Heart right ventricle (tissue), 16 donors: ENCODE results near the gene KATNAL1. TPM values are rescaled to one million over a fixed set of nuclear protein-coding genes. Genes with fewer than 3 reads are reported as not detected.
A peak's percentile ranks its signal among the peaks of the same experiment; 100 is the strongest.

ENCODE experiments used
- ATAC-seq, 8 donors: fragments of 200-7000 bp; cut with Tn5 transposase; one replicate each; pipeline ENCODE4 v1.9.1; 2020; ENCODE audit warnings: mild to moderate bottlenecking in 8 of 8, moderate library complexity in 8 of 8, moderate number of reproducible peaks in 1 of 8
- DNase-seq, 2 donors: peaks; one replicate each; pipeline ENCODE4 v3.0.0-alpha.2; 2020
- H3K27ac ChIP-seq, 10 donors: fragments of 200-600 bp; sonication (generic) in 2 of 10; one replicate each; pipeline versions ENCODE4 v1.5.0 to v1.8.0; 2020 to 2022; ENCODE audit warnings: mild to moderate bottlenecking in 3 of 10
- H3K27me3 ChIP-seq, 7 donors: fragments of 200-600 bp; one replicate each; pipeline ENCODE4 v1.8.0; 2021 to 2022; ENCODE audit warnings: mild to moderate bottlenecking in 2 of 7
- H3K36me3 ChIP-seq, 9 donors: fragments of 200-600 bp; sonication (generic) in 1 of 9; one replicate each; pipeline versions ENCODE4 v1.5.0 to v1.8.0; 2020 to 2022; ENCODE audit warnings: mild to moderate bottlenecking in 2 of 9
- H3K4me1 ChIP-seq, 9 donors: fragments of 200-600 bp; sonication (generic) in 1 of 9; one replicate each; pipeline versions ENCODE4 v1.5.0 to v1.8.0; 2020 to 2022; ENCODE audit warnings: mild to moderate bottlenecking in 4 of 9
- H3K4me3 ChIP-seq, 10 donors: fragments of 200-600 bp; sonication (generic) in 2 of 10; one replicate each; pipeline versions ENCODE4 v1.5.0 to v1.8.0; 2020 to 2022; ENCODE audit warnings: mild to moderate bottlenecking in 7 of 10, moderate library complexity in 2 of 10
- H3K9me3 ChIP-seq, 11 donors: fragments of 200-600 bp in 10 of 11; sonication (generic) in 2 of 11; one replicate each; pipeline versions ENCODE4 v1.5.0 to v1.8.0; 2013 to 2022; ENCODE audit warnings: mild to moderate bottlenecking in 2 of 11, control low read depth in 1 of 11, moderate library complexity in 1 of 11
- CTCF ChIP-seq, 9 donors: fragments of 200-600 bp; sonication (generic) in 2 of 9; IDR thresholded peaks; one replicate each; pipeline versions ENCODE4 v1.5.0 to v1.8.0; 2021 to 2022; ENCODE audit warnings: antibody characterized with exemption in 9 of 9, mild to moderate bottlenecking in 5 of 9, moderate library complexity in 1 of 9
- WGBS, 2 donors: extraction: QIAGEN DNeasy Blood & Tissue Kit; methylation state at CpG; one replicate each; pipeline ENCODE4 v1.1.7; 2013; ENCODE audit warnings: inconsistent platforms in 1 of 2; 5-methylcytosine and 5-hydroxymethylcytosine counted together
- intact Hi-C, 10 donors: fragments of 100-400 bp; cut with DNase I; formaldehyde crosslinking; loops; one replicate each; pipeline versions ENCODE4 v1.11.1 to v1.14.2; 2022
- polyA plus RNA-seq, 2 donors: library from polyadenylated mRNA; stranded (reverse); fragments of 200-250 nt; gene quantifications; one replicate each; pipeline ENCODE4 v1.2.3, GENCODE V29; 2013
- total RNA-seq, 10 donors: library from RNA; stranded (reverse); fragmentation: NEBNext Ultra II Directional in 3 of 10; extraction: Animal tissue kit (Norgen Biotek cat#: 25700) in 3 of 10; gene quantifications; one replicate each; pipeline versions ENCODE4 v1.2.1 to v1.2.4, GENCODE V29; 2021 to 2023
- donor health status: Arrhythmogenic right ventricular cardiomyopathy.
- donor health status: ischemic (EF 13 %, LVEDD 7.1; RV severe dilation, severe dysfunction).
- donor health status: healthy with polysubstance abuse.
- donor health status: DM: no; HTN: yes; CAD: no.
- donor health status: DM: no; HTN: no; CAD: no.
- donor health status: ischemic (EF 25% LVEDD 6.9; RV normal size, moderate dysfunction).
- donor health status: ischemic (EF 25% LVEDD 5.7; RV mildly dilated, moderate dysfunction).
- donor health status: healthy.
- donor health status: DM: yes; HTN: yes; CAD: no.
- donor health status: Ischemic cardiomyopathy.
- donor health status: ischemic (EF 35%, LVEDD 5.7; RV mildly dilated, moderate dysfunction).
- donor health status: nonischemic (EF 11% LVEDD 7.7; RV severe dilation, severe dysfunction).
- donor health status: DM: yes; HTN: yes; CAD: no.
- donor health status: PGD.
- donor health status: ischemic (EF 29% LVEDD 5.4; RV normal size, mild dysfunction).
- donor health status: nonischemic (EF 23%, LVEDD 6.1; RV moderate dilation, normal function).

Gene KATNAL1
- total and polyA plus RNA-seq, 12 donors = 5.1 to 61.9 (median 51.9) TPM

GRCh38 chr13:30156826-30157615 is 150.3 kb downstream of the KATNAL1 start:
- no peak overlapping the region for H3K4me3 ChIP-seq
- intact Hi-C loops = loop anchor here in 1 of 10 donors (10.0 kb wide), 1 partner anchor 78 kb away; no protein-coding TSS in a partner anchor
- H3K27me3 ChIP-seq = peaks cover 0 to 13% (median 0%) of the 10 kb centered on the region in 7 donors
- peaks cover 0 to 4% (median 0%) of the 10 kb centered on the region in 9 donors for H3K4me1 ChIP-seq
- H3K36me3 ChIP-seq = no peaks in the 10 kb centered on the region
- WGBS, 2 donors = 84 to 87% methylated on average over 17 of the region's 17 CpGs
- no peak for ATAC-seq
- peak overlapping the region in 1 of 10 donors; percentile 18 for H3K27ac ChIP-seq
- DNase-seq = no peak
- no peaks in the 10 kb centered on the region for H3K9me3 ChIP-seq
- no peak for TF ChIP-seq CTCF (IDR thresholded peaks at IDR 0.05)

- ATAC-seq = no peak
- WGBS, 2 donors = 75 to 81% methylated on average over 6 of the region's 6 CpGs
- no peak overlapping the region for H3K4me3 ChIP-seq
- H3K36me3 ChIP-seq = no peaks in the 10 kb centered on the region
- peaks cover 0 to 4% (median 0%) of the 10 kb centered on the region in 9 donors for H3K4me1 ChIP-seq
- no peaks in the 10 kb centered on the region for H3K9me3 ChIP-seq
- no peak overlapping the region for H3K27ac ChIP-seq
- H3K27me3 ChIP-seq = peaks cover 0 to 13% (median 0%) of the 10 kb centered on the region in 7 donors
- TF ChIP-seq CTCF (IDR thresholded peaks at IDR 0.05) = no peak
- no peak for DNase-seq
- intact Hi-C loops = loop anchor here in 1 of 10 donors (10.0 kb wide), 1 partner anchor 79 kb away; no protein-coding TSS in a partner anchor
Measured at GRCh38 chr13:30156270-30156669, 151.1 kb downstream of the KATNAL1 start.

- DNase-seq (no peak), ATAC-seq (peak in 1 of 8 donors; percentile 19)
- intact Hi-C loops = loop anchor here in 1 of 10 donors (10.0 kb wide), 1 partner anchor 80 kb away; no protein-coding TSS in a partner anchor
- Histone ChIP-seq H3K4me3 (no peak overlapping the region), H3K9me3 (no peaks in the 10 kb centered on the region), H3K27me3 (peaks cover 0 to 13% (median 0%) of the 10 kb centered on the region in 7 donors), H3K4me1 (peaks cover 0 to 4% (median 0%) of the 10 kb centered on the region in 9 donors), H3K27ac (no peak overlapping the region), H3K36me3 (no peaks in the 10 kb centered on the region)
- no peak for TF ChIP-seq CTCF (IDR thresholded peaks at IDR 0.05)
- 88 to 93% methylated on average over 10 of the region's 10 CpGs for WGBS, 2 donors
Measured at GRCh38 chr13:30154931-30155330, 152.4 kb downstream of the KATNAL1 start.

- intact Hi-C loops = loop anchor here in 1 of 10 donors (10.0 kb wide), 1 partner anchor 80 kb away; no protein-coding TSS in a partner anchor
- Histone ChIP-seq H3K9me3 (no peaks in the 10 kb centered on the region), H3K4me3 (no peak overlapping the region), H3K4me1 (peaks cover 0 to 4% (median 0%) of the 10 kb centered on the region in 9 donors), H3K27ac (no peak overlapping the region), H3K36me3 (no peaks in the 10 kb centered on the region), H3K27me3 (peaks cover 0 to 13% (median 0%) of the 10 kb centered on the region in 7 donors)
- 92 to 93% methylated on average over 20 of the region's 20 CpGs for WGBS, 2 donors
- ATAC-seq = peak in 2 of 8 donors; percentile 8 to 32
- no peak for TF ChIP-seq CTCF (IDR thresholded peaks at IDR 0.05)
- no peak for DNase-seq
Measured at GRCh38 chr13:30154531-30154930, 152.8 kb downstream of the KATNAL1 start.
